Raji (cell line): ENCODE measurements around the gene WDR93.

Experiments
- POLR2A ChIP-seq: IDR thresholded peaks from 2 replicates; pipeline ENCODE4 v1.6.1; 2011; ENCODE audit warnings: low read depth, low read length, control low read depth; ENCODE audit not compliant: insufficient read depth

Gene WDR93

GRCh38 chr15:89783111-89783860 is 92.7 kb downstream of the WDR93 start:
- no peak for TF ChIP-seq POLR2A

- TF ChIP-seq POLR2A = no peak
Measured at GRCh38 chr15:89783861-89784685, 93.5 kb downstream of the WDR93 start.

- no peak for TF ChIP-seq POLR2A
Measured at GRCh38 chr15:89784686-89784960, 94.0 kb downstream of the WDR93 start.

- TF ChIP-seq POLR2A = no peak
Measured at GRCh38 chr15:89785064-89785773, 94.6 kb downstream of the WDR93 start.

GRCh38 chr15:89785774-89786140 is 95.1 kb downstream of the WDR93 start:
- TF ChIP-seq POLR2A = no peak

- TF ChIP-seq POLR2A = no peak
Measured at GRCh38 chr15:89787944-89788343, 97.3 kb downstream of the WDR93 start.

GRCh38 chr15:89790206-89790605 is 99.6 kb downstream of the WDR93 start:
- no peak for TF ChIP-seq POLR2A

- TF ChIP-seq POLR2A = no peak
Measured at GRCh38 chr15:89790661-89791060, 100.0 kb downstream of the WDR93 start.

- TF ChIP-seq POLR2A = no peak
Measured at GRCh38 chr15:89792106-89792805, 101.6 kb downstream of the WDR93 start.
